ENCODE data around the gene BTBD9.

Gene BTBD9

DNA sequence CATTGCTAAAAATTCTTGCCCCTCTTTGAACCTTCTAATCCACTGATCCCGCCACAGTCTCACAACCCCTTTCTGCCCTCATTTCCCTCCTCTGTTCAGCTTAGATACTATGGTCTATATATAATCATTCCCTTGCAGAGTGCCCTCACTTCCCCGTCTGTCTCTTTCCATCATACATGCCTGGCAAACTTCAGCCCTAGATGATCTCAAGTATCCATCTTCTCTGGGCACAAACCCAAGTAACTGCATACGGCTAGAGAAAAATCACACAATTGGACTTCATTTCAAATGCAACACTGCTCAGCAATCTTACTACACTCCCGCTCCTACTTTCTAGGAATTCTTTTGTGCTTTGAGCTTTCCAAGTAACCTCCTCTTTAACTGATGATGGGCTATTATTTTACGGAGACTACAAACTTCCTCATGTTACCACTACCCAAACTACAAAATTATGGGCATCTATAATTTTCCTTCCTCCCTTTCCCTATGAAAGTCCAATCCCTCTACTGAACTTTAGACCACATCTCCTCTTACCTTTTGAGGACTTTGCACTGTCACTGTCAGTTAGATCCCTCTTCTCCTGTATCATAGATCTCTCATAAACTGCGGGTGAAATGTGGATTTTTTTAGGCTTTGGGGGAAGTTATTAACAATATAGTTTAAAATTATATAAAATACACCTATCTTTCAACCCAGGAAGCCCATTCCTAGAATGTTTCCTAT is 135.6 kb downstream of the BTBD9 start:
- no peak for DNase-seq

- DNase-seq, result no peak
These were observed 136.5 kb downstream of the BTBD9 start for GRCh38 chr6:38503032-38503773.

GRCh38 chr6:38502423-38502822 is 137.3 kb downstream of the BTBD9 start:
- DNase-seq, result no peak

GRCh38 chr6:38501931-38502330 is 137.8 kb downstream of the BTBD9 start:
- DNase-seq, result no peak

DNA sequence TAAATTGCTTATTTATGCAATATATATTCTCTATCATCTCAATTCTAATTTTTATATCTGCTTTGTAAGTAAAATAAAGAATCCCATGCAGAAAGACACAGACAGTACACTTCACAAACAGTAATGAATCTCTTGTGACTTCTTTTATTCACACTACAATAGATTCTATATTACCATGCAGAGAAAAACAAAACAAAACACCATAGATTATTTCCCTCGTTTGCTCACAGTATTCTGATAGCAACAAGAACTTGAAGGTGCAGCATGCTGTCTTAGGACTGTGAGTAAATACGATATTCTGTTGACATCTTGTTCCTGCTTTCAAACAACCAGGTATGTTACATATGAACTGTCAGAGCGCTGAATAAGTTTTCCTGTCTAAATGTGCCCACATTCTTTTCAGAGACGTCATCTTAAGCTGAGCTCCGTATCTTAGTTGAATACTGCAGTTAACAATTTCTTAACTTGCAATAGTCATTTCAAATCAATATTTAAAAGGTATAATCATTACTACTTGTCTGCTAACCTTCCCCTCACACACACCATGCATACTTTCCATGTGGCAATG is 140.1 kb downstream of the BTBD9 start:
- no peak for DNase-seq

GRCh38 chr6:38498805-38499445 is 140.8 kb downstream of the BTBD9 start:
- DNase-seq, result no peak

GRCh38 chr6:38498085-38498484 is 141.6 kb downstream of the BTBD9 start:
- no peak for DNase-seq

DNA sequence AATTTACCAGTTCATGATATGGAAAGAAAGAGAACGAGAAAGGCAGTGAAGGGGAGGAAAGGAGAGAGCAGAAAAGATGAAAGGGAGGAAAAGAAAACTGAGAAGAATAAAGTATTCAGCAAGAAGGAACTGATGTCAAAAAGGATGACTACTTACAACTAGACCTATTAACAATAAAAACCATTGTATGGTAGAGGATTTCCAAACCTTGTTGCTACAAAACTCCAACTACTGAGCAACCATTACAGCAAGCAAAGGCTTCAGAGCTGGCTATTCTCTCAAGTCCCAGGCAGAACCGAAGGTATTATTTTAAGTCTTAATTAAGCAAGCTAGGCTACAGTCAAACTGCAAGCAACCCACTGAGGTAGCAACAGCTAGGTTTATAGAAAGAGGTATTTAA is 142.2 kb downstream of the BTBD9 start:
- no peak for DNase-seq

DNA sequence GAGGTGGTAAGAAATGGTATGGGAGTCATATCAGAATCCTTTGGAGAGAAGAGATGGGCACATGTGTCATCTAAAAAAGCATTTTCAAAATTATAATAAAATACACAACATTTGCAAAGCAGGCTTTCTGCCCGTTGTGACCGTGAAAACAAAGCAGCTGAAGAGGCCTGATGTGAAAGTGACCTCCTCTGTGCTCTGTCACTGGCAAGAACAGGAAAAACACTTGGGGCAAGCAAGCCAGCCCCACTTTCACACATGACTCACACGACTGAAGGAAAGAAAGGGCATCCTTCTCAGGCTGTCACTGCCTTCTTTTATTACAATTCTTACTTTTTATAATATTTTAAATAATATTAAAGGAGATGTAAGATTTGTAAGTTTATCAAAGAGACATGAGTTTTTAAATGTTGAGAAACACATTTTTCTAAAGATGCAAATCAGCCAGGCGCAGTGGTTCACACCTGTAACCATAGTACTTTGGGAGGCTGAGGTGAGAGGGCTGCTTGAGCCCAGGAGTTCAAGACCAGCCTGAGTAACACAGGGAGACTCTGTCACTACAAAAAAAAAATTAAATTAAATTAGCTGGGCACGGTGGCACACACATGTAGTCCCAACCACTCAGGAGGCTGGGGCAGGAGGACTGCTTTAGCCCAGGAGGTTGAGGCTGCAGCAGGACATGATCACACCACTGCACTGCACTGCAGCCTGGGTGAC is 143.7 kb downstream of the BTBD9 start:
- no peak for DNase-seq

DNA sequence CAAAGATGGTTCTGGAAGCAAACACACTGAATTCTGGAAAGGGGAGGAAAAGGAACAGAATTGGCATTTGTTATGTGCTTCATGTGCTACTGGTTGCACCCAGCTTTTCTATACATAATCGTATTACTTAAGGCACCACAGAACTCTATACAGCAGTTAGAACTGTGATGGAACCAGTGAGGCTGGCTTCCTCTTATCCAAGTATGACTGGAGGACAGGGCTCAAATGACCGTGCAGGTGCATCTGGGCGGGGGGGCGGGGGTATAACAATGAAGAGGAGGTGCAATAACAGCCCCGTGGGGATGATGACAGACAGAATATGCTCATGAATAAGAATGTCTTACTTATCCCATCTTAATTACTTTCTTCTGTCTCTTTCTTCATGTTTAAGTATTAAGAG is 144.2 kb downstream of the BTBD9 start:
- DNase-seq, result no peak

DNA sequence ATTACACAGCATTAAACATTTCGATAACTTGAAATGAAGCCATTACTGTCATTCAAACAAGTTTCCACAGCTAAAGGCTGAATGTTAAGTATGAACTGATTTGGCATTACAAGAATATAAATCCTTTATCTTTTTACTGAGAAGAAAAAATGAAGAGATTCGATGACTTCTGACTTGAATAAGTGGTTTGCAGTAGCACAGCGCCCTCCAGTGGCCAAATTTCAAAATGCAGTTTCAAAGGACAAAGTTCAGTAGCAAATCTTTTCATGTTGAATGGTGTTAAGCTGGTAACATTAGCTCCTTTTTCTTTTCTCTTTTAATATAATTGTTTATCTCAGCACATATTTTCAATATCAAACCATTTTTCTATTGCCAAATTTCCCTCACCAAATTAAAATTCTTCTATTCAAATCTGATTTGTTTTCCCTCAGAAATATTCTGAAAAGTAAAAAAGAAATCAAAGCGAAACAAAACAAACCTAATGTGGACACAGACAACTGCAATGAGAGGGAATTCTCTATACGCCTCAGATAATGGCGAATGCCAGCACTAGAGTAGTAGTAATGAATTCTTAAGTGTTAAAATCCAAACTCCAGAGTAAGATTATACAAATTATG is 145.7 kb downstream of the BTBD9 start:
- peak; percentile 77 for DNase-seq

- DNase-seq, result no peak
These were observed 147.7 kb downstream of the BTBD9 start for GRCh38 chr6:38492031-38492430.

GRCh38 chr6:38489951-38490350 is 149.8 kb downstream of the BTBD9 start:
- DNase-seq, result no peak

GRCh38 chr6:38487423-38487822 is 152.3 kb downstream of the BTBD9 start:
- no peak for DNase-seq

GRCh38 chr6:38485488-38485887 is 154.2 kb downstream of the BTBD9 start:
- no peak for DNase-seq

- DNase-seq, result no peak
These were observed 155.1 kb downstream of the BTBD9 start for GRCh38 chr6:38484656-38485055.

DNA sequence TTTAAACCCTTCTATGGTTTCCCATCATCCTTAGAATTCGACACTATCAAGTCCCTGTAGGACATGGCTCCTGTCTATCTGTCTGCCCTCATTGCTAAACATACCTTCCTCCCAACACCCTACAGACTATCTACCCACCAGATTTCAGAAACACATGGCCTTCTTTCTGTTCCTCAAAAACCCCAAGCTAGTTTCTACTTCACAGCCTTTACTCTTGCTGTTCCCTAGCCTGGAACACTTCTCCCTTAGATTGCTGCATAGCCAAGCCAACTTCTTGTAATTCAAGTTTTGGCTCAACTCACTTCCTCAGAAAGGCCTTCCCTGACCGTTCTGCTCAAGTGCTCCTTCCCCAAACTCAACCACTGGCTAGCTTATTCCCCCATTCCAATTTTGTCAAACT is 156.2 kb downstream of the BTBD9 start:
- no peak for DNase-seq

GRCh38 chr6:38482466-38482865 is 157.3 kb downstream of the BTBD9 start:
- no peak for DNase-seq

DNA sequence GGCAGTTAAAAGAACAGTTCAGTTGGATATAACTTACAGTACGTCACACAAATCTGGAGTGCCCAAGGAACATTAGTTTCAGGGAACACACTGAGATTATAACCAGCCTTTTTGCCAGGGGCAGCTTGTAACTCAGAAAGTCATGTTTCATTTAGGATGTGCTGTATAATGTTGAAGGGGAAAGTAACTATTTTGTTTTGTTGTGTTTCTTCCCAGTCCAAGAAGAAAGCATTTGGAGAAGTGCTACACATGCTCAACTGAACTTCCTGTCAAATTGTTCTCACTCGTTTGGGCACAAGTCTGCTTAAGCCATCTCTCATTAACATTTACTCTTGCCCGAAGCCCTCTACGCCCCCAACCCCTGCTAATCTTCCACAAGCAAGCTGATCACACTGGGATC is 157.9 kb downstream of the BTBD9 start:
- DNase-seq, result no peak

- no peak for DNase-seq
These were observed 158.4 kb downstream of the BTBD9 start for GRCh38 chr6:38481211-38481836.

- DNase-seq, result no peak
These were observed 159.7 kb downstream of the BTBD9 start for GRCh38 chr6:38480036-38480435.

DNA sequence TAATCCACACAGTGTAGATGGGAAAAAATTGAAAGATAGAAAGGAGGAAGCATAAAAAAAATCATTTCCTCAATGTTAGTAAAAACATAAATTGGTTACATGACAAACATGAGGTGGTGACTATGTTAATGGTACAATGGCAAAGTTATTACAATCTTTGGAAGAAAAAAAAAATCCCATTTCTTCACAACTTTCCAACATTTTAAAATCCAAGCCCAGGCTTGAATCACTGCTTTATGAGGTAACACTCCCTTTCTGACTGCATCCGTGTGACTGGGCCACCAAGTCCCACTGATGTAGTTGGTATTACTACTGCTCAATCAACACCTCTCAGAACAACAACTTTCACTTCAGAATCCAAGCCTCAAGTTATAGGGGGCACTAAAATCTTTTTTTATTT is 160.4 kb downstream of the BTBD9 start:
- no peak for DNase-seq
